NCI-H146 treated with DMSO at 0.1 percent for 48 hours (cell line): Measurements from ENCODE around the gene KIZ.

Source experiments
- DNase-seq: peaks from one replicate; lab custom pipeline; 2025; ENCODE audit not compliant: unreplicated experiment; lab: John Stamatoyannopoulos, UW

Gene KIZ

GRCh38 chr20:21104466-21104761 is 21.5 kb upstream of the KIZ start:
- no peak for DNase-seq

GRCh38 chr20:21104921-21105320 is 21.0 kb upstream of the KIZ start:
- DNase-seq: no peak

- peak; percentile 16 for DNase-seq
Observed at GRCh38 chr20:21105429-21106170, 20.3 kb upstream of the KIZ start.

- DNase-seq: no peak
Observed at GRCh38 chr20:21106171-21107017, 19.5 kb upstream of the KIZ start, which contains the start of gene LINC00237. Gene LINC00237 (minus strand): TSS chr20:21106358.

- no peak for DNase-seq
Observed at GRCh38 chr20:21109144-21109543, 16.7 kb upstream of the KIZ start.

GRCh38 chr20:21110811-21111210 is 15.1 kb upstream of the KIZ start:
- no peak for DNase-seq

GRCh38 chr20:21111416-21111815 is 14.5 kb upstream of the KIZ start:
- no peak for DNase-seq

- no peak for DNase-seq
Observed at GRCh38 chr20:21113697-21114096, 12.2 kb upstream of the KIZ start.

GRCh38 chr20:21114584-21114983 is 11.3 kb upstream of the KIZ start:
- DNase-seq: no peak

- DNase-seq: no peak
Observed at GRCh38 chr20:21117521-21117920, 8.4 kb upstream of the KIZ start.

GRCh38 chr20:21118138-21118537 is 7.7 kb upstream of the KIZ start:
- DNase-seq: no peak

- no peak for DNase-seq
Observed at GRCh38 chr20:21118782-21119181, 7.1 kb upstream of the KIZ start.

GRCh38 chr20:21124190-21124589 is 1.7 kb upstream of the KIZ start:
- no peak for DNase-seq

GRCh38 chr20:21125072-21125848 is 622 bp upstream of the KIZ start:
- DNase-seq: peak; percentile 85

- no peak for DNase-seq
Observed at GRCh38 chr20:21126581-21126870, 644 bp downstream of the KIZ start.

GRCh38 chr20:21127201-21127981 is 1.5 kb downstream of the KIZ start:
- DNase-seq: no peak

GRCh38 chr20:21129861-21130260 is 4.0 kb downstream of the KIZ start:
- no peak for DNase-seq

- DNase-seq: no peak
Observed at GRCh38 chr20:21133404-21133803, 7.5 kb downstream of the KIZ start.

- no peak for DNase-seq
Observed at GRCh38 chr20:21133917-21134622, 8.2 kb downstream of the KIZ start.

GRCh38 chr20:21134883-21135493 is 9.1 kb downstream of the KIZ start:
- DNase-seq: peak; percentile 61
